DMS79 treated with DMSO at 0.1 percent for 48 hours (cell line): ENCODE results near the gene GFI1.
"Not testable (repeated sequence)": the region's sequence is repeated elsewhere in the genome, so short reads cannot be mapped to it uniquely, and the experiment has no call there.

Experiments used
- DNase-seq: peaks from one replicate; lab custom pipeline; 2025; lab: John Stamatoyannopoulos, UW

Gene GFI1

GRCh38 chr1:92465256-92465647, 21.5 kb downstream of the GFI1 start:
- no peak for DNase-seq

GRCh38 chr1:92464588-92465255, 22.0 kb downstream of the GFI1 start:
- DNase-seq: no peak

GRCh38 chr1:92461364-92462097, 25.2 kb downstream of the GFI1 start:
- DNase-seq: no peak

- no peak for DNase-seq
These were observed 26.8 kb downstream of the GFI1 start for GRCh38 chr1:92459871-92460320.

- no peak for DNase-seq
These were observed 28.6 kb downstream of the GFI1 start for GRCh38 chr1:92458146-92458545.

DNA sequence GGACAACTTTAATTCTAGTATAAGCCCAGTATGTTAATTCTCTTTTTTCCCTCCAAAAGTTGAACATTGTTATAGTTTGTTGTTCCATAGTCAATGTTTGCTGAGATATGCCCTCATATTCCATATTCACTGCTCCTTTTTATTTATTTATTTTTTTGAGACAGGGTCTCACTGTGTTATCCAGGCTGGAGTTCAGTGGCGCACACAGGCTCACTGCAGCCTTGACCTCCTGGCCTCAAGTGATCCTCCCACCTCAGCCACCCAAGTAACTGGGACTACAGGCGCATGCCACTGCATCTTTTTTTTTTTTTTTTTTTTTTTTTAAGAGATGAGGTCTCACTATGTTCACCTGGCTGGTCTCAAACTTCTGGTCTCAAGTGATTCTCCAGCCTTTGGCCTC, 38.7 kb downstream of the GFI1 start:
- DNase-seq: no peak

DNA sequence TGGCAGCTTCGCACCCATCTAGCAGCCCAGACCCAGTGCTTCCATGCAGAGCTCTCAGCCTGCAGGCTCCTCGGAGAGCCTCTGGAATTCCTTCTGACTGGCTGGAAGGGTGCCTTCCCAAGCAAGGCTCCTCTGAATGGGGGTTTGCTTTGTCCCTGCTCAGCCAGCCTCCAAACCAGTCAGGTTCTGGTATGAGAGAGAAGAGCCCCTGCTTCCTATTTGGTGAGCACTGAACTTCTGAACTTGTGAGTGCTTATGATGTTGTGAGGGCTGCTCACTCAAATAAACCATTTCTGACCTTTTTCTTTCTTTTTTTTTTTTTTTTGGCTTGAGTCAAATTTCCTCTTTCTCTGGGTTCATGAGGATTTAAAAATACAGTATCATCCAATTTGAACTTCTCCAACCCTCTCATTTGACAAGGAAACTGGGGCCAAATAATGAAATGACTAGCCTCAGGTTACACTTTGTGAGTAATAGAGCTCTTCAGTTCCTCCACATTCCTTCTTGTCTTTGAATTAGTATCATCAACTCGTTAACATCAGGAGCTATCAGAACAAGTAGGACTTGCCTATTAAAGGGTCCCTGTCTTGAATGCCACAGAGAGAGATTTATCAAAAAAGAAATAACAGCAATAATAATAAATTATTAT, 39.6 kb downstream of the GFI1 start:
- DNase-seq: no peak

- DNase-seq: no peak
These were observed 40.2 kb downstream of the GFI1 start for GRCh38 chr1:92446546-92446945.

DNA sequence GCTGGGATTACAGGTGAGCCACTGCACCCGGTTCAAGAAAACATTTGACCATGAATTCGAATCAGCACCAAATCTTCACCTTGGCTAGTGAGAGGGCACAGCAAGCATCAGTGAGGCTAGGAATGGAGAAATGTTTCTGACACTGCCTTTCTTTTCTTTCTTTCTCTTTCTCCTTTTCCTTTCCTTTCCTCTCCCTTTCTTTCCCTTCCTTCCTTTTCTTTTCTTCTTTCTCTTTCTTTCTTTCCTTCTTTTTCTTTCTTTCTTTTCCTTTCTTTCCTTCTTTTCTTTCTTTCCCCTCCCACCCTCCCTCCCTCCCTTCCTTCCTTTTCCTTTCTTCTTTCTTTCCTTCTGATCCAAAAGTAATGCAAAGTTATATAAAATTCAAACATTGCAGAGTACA, 40.9 kb downstream of the GFI1 start:
- no peak for DNase-seq

DNA sequence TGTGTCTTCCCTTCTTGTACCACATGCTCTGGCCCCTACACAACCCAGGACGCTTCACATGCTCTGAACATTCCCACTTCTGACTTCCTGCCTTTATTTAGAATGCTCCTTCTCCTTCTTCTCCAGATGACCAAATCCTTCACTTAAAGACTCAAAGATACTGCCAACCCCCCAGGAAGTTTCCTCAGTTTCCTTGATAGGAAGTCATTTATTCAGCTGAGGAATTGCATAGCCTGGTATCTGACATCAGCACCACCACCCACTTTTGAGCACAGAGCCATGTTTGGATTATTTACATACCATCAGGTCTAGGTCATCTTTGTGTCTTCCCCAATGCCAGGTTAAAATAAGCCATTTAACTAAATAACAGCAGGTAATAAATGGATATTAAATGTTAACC, 42.4 kb downstream of the GFI1 start:
- no peak for DNase-seq

DNA sequence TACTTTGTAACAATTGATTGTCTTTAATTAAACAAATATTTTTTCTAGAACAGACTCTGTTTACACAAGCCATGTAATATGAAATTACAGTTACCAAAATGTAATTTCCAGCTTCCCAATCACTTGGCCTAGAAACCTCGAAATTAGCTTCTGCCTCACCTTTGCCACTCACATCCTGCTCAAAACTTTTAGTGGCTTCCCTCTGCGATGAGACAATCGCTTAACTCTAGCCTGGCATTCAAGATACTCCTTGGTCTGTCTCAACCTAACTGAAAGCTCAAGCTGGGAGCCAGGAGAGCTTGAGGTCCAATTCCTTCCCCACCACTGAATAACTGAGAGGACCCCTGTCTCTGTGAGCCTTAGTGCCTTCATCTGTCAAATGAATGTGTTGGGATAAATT, 42.8 kb downstream of the GFI1 start:
- no peak for DNase-seq

- DNase-seq: no peak
These were observed 44.4 kb downstream of the GFI1 start for GRCh38 chr1:92442351-92442750.

DNA sequence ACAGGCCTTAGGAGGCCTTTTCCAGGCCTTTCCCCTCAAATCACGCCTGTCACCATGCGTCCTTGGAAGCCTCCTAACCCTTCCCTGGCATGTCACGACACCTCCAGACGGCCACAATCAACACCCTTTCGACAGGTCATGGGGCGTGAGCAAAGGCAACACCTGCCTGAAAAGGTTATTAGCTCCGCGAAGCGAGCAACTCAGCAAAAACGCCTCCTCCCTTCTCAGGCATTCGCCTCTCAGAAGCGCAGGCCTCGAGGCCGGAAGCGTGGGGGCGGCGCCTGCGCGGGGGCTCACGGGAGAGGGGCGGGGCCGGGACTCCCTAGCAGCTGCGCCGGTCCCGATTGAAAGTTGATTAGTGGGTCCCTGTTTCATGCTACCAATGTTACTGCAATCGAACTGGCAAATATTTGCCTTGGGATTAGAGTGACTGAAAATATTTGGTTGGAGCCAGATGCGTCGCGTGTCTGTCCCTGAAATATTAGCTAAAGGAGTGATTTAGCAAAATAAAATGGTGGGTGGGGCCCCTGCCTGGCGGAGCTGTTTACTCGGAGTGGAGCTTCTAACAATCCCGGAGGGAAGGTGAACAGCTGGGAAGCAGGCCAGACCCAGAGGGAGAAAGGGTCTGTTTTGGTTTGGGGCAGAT, 44.9 kb downstream of the GFI1 start:
- DNase-seq: no peak

- DNase-seq: no peak
These were observed 45.4 kb downstream of the GFI1 start for GRCh38 chr1:92441316-92441696.

- no peak for DNase-seq
These were observed 47.4 kb downstream of the GFI1 start for GRCh38 chr1:92439291-92439690.

DNA sequence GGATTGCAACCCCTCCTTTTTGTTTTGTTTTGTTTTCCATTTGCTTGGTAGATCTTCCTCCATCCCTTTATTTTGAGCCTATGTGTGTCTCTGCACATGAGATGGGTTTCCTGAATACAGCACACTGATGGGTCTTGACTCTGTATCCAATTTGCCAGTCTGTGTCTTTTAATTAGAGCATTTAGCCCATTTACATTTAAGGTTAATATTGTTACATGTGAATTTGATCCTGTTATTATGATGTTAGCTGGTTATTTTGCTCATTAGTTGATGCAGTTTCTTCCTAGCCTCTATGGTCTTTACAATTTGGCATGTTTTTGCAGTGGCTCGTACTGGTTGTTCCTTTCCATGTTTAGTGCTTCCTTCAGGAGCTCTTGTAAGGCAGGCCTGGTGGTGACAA, 52.2 kb downstream of the GFI1 start:
- DNase-seq: not testable (repeated sequence)

DNA sequence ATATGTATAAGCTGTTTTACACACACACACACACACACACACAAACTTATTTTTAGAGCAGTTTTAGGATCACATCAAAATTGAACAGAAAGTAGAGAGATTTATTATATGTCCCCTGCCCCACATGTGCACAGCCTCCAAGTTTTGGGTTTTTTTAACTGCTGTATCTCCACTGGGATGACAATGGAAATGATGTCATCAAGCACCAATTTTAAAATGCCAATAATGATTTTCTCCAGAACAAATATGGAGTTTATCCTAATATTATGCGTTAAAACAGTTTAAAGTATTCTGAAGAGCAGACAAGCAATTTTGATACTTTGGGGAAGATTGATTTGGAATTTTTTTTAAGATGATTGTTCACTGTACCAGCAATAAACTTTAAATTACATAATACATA, 56.7 kb downstream of the GFI1 start:
- no peak for DNase-seq

GRCh38 chr1:92425617-92426016, 61.1 kb downstream of the GFI1 start:
- no peak for DNase-seq
